ENCODE results near the gene MACROD1. TPM values are rescaled to one million over a fixed set of nuclear protein-coding genes. Genes with fewer than 3 reads are reported as not detected.

The MACROD1 gene
- total RNA-seq, 1 donor from 2014 or later = 4.1 TPM

DNA sequence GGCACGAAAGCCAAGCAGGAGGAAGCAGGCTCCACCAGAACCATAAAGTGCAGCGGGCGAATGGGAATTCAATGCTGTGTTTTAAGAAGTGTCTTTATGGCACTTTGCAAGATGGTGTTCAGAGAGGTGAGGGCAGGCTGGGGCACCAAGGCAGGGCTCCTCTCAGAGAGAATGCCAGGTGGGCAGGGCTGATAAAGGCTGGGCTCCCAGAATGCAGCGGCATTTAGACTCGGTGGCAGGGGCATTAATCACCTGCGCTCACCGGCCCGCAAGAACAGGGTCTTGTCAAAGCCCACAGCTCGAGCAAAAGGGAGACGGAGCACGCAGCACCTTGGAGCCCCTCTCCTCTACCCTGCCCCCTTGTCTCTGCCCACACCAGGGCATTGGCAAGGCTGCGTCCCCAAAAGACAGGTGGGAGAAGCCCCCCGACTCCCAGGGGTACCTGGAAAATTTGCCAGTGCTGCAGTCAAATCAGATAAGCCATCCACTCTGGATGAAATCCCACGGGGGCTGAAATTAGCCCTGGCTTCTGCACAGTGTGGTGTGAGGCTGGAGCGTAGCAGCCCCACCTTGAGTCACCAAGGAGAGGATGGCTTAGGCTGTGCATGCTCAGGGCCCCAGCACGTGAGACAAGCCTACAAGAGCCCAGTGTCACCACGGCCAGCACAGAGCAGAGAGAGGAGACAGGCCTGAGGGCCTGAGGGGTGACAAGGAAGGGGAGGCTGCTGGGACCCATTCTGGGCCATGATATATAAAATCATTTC is 8.1 kb downstream of the MACROD1 start:
- Mint-ChIP-seq H3K36me3 (ENCODE audit: low read depth, unreplicated experiment) (peaks cover 5% of the 10 kb centered on the region), H3K27ac (ENCODE audit: unreplicated experiment) (no peak overlapping the region), H3K9me3 (ENCODE audit: unreplicated experiment) (no peaks in the 10 kb centered on the region), H3K27me3 (ENCODE audit: unreplicated experiment) (peaks cover 14% of the 10 kb centered on the region), H3K4me1 (ENCODE audit: unreplicated experiment) (peaks cover 8% of the 10 kb centered on the region), H3K4me3 (ENCODE audit: unreplicated experiment) (no peak overlapping the region)
- TF ChIP-seq, protein P1, sequence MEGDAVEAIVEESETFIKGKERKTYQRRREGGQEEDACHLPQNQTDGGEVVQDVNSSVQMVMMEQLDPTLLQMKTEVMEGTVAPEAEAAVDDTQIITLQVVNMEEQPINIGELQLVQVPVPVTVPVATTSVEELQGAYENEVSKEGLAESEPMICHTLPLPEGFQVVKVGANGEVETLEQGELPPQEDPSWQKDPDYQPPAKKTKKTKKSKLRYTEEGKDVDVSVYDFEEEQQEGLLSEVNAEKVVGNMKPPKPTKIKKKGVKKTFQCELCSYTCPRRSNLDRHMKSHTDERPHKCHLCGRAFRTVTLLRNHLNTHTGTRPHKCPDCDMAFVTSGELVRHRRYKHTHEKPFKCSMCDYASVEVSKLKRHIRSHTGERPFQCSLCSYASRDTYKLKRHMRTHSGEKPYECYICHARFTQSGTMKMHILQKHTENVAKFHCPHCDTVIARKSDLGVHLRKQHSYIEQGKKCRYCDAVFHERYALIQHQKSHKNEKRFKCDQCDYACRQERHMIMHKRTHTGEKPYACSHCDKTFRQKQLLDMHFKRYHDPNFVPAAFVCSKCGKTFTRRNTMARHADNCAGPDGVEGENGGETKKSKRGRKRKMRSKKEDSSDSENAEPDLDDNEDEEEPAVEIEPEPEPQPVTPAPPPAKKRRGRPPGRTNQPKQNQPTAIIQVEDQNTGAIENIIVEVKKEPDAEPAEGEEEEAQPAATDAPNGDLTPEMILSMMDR (IDR thresholded peaks at IDR 0.05; ENCODE audit: unreplicated experiment) = no peak
- DNase-seq (ENCODE audit: low spot score) = no peak

DNA sequence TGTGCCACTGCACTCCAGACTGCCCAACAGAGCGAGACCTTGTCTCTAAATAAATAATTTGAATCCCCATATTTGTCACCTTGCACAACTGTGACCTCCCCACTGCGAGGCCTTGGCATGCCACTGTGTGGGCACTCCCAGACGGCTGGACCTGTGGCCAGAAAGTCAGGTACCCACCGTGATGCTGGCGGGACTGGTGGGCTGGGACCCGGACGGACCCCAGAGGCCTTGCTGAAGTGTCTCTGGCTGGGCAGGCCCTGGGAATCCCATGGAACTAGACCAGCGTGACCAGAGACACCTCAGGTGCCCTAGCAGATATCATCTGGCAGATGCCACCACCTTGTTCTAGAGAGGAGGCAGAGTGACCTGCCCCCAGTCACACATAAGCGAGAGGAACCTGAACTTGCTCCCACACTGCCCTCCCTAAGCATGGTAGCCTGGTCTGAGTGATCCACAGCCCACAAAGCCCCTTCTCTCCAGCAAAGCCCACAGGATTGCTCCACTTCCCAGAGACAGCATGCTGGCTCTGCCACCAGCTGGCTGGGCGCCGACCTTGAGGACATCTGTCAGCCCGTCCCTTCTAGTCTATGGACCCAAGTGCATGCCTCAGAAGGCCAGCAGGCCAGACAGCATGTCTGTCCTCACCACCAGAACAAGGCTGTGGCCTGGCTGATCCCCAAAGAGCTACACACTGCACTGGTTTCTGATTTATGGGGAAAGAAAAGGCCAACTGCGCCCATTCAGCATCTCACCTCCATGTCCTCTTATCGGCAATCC is 9.5 kb downstream of the MACROD1 start:
- H3K36me3 Mint-ChIP-seq (ENCODE audit: low read depth, unreplicated experiment) = peaks cover 5% of the 10 kb centered on the region
- H3K9me3 Mint-ChIP-seq (ENCODE audit: unreplicated experiment) = no peaks in the 10 kb centered on the region
- no peak overlapping the region for H3K4me3 Mint-ChIP-seq (ENCODE audit: unreplicated experiment)
- H3K27ac Mint-ChIP-seq (ENCODE audit: unreplicated experiment) = no peak overlapping the region
- H3K4me1 Mint-ChIP-seq (ENCODE audit: unreplicated experiment) = peaks cover 8% of the 10 kb centered on the region
- peaks cover 14% of the 10 kb centered on the region for H3K27me3 Mint-ChIP-seq (ENCODE audit: unreplicated experiment)
- TF ChIP-seq, protein P1 (IDR thresholded peaks at IDR 0.05; ENCODE audit: unreplicated experiment) = no peak
- DNase-seq (ENCODE audit: low spot score) = no peak

DNA sequence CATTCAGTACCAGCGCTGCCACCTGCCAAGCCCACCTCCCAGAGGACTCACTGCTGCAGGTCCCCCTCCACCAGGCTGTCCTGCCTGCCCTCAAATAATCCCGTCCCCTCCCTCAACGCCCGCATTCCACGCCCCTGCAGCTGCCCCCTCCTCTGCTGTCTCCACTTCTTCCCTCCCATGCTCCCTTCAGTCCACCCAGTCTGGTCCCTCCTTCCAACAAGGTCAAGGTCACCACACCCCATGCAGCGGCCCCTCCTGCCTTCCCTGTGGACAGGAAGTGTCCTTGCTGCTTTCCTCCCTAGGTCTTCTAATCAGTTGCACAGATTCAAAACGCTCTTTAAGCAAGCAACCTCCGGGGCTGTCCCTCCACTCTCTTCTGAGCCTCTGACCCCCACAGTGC is 12.1 kb downstream of the MACROD1 start:
- Mint-ChIP-seq H3K4me1 (ENCODE audit: unreplicated experiment) (peaks cover 8% of the 10 kb centered on the region), H3K27ac (ENCODE audit: unreplicated experiment) (no peak overlapping the region), H3K4me3 (ENCODE audit: unreplicated experiment) (peak overlapping the region; percentile 48), H3K27me3 (ENCODE audit: unreplicated experiment) (peaks cover 13% of the 10 kb centered on the region), H3K36me3 (ENCODE audit: low read depth, unreplicated experiment) (peaks cover 5% of the 10 kb centered on the region), H3K9me3 (ENCODE audit: unreplicated experiment) (no peaks in the 10 kb centered on the region)
- TF ChIP-seq, protein P1 (IDR thresholded peaks at IDR 0.05; ENCODE audit: unreplicated experiment) = no peak
- no peak for DNase-seq (ENCODE audit: low spot score)

DNA sequence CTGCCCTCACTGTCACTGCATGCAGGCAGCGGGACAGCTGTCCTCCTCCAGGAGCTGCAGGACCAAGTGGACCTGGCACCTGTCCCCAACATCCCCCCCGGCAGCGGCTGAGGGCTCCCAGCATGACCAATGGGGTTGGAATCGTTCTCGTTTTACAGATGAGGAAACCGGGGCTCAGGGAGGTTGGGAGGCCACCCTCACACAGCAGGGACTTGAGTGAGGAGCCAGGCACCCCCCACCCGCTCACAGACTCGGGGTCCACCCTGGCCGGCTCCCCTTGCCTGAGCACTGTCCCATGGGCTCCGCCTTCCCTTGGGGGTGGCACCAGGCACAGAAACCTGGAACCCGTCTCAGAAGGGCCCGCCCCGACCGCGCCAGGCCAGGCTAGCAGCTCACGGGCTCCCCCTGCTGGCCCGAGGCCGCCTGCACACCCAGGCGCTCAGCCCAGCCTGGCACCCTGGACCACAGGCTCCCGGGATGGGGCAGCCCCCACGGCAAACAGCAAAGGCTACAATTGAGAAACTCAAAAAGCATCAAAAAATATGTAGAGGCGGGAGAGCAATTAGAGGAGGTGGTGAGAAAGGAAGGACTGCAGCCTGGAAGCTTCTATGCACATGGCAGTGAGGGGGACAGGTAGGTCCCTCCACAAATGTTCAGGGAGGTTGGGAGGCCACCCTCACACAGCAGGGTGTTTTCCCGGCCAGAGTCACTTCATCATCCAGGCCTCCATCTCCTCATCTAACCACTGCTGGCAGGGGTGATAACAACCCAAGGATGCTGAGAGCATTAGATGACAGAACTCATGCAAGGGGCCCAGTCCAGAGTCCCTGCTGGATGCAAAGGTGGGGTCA is 12.8 kb downstream of the MACROD1 start:
- H3K36me3 Mint-ChIP-seq (ENCODE audit: low read depth, unreplicated experiment) = peaks cover 5% of the 10 kb centered on the region
- H3K27ac Mint-ChIP-seq (ENCODE audit: unreplicated experiment) = no peak overlapping the region
- H3K4me3 Mint-ChIP-seq (ENCODE audit: unreplicated experiment) = no peak overlapping the region
- TF ChIP-seq, protein P1 (IDR thresholded peaks at IDR 0.05; ENCODE audit: unreplicated experiment) = peak; percentile 99
- H3K27me3 Mint-ChIP-seq (ENCODE audit: unreplicated experiment) = peaks cover 12% of the 10 kb centered on the region
- peaks cover 8% of the 10 kb centered on the region for H3K4me1 Mint-ChIP-seq (ENCODE audit: unreplicated experiment)
- DNase-seq (ENCODE audit: low spot score) = peak; percentile 80
- H3K9me3 Mint-ChIP-seq (ENCODE audit: unreplicated experiment) = no peaks in the 10 kb centered on the region
